MCF 10A (cell line): Measurements from ENCODE around the gene PGF. TPM values are rescaled to one million over a fixed set of nuclear protein-coding genes. Genes with fewer than 3 reads are reported as not detected.
"Not testable (repeated sequence)": the region's sequence is repeated elsewhere in the genome, so short reads cannot be mapped to it uniquely, and the experiment has no call there.

Experiments
- BruUV-seq: library from RNA; stranded (reverse); fragments of 400-500 nt; replicated peaks from 2 replicates; lab custom pipeline; 2021; lab: Mats Ljungman, UMichigan
- CTCF ChIA-PET: fragments of 300-600 bp; sonication (Branson Sonifier 250); formaldehyde crosslinking; extraction: SDS; loops from one replicate; lab custom pipeline; 2021; ENCODE audit warnings: antibody characterized with exemption, inconsistent platforms; lab: Yijun Ruan, JAX
- POLR2A ChIA-PET: fragments of 300-600, 350-650 bp; sonication (Branson Sonifier 250); formaldehyde crosslinking; extraction: SDS; loops from one replicate; lab custom pipeline; 2020; ENCODE audit warnings: antibody characterized with exemption, inconsistent platforms; lab: Yijun Ruan, JAX
- DNase-seq: peaks from one replicate; pipeline ENCODE4 v3.0.0-alpha.2; 2018; ENCODE audit not compliant: unreplicated experiment
- H3K27ac Mint-ChIP-seq: one replicate; pipeline ENCODE4 v1.8.0; 2022; ENCODE audit warnings: mild to moderate bottlenecking, low read depth, mixed read lengths; ENCODE audit not compliant: unreplicated experiment
- H3K27me3 Mint-ChIP-seq: one replicate; pipeline ENCODE4 v1.8.0; 2022; ENCODE audit warnings: mixed read lengths; ENCODE audit not compliant: insufficient read depth, unreplicated experiment
- H3K36me3 Mint-ChIP-seq: one replicate; pipeline ENCODE4 v1.8.0; 2022; ENCODE audit warnings: mild to moderate bottlenecking, moderate library complexity, mixed read lengths; ENCODE audit not compliant: insufficient read depth, unreplicated experiment
- H3K4me1 Mint-ChIP-seq: one replicate; pipeline ENCODE4 v1.8.0; 2022; ENCODE audit warnings: mixed read lengths; ENCODE audit not compliant: insufficient read depth, unreplicated experiment
- H3K4me3 Mint-ChIP-seq: one replicate; pipeline ENCODE4 v1.8.0; 2022; ENCODE audit warnings: mild to moderate bottlenecking, moderate library complexity, mixed read lengths; ENCODE audit not compliant: unreplicated experiment
- H3K9me3 Mint-ChIP-seq: one replicate; pipeline ENCODE4 v1.8.0; 2022; ENCODE audit warnings: mixed read lengths; ENCODE audit not compliant: unreplicated experiment
- intact Hi-C: fragments of 100-400 bp; cut with micrococcal nuclease; formaldehyde crosslinking; loops from 2 replicates; pipeline ENCODE4 v1.14.1; 2022
- total RNA-seq: library from RNA; stranded (reverse); gene quantifications from 2 replicates; pipeline ENCODE4 v1.2.3, GENCODE V29; 2022
- TF ChIP-seq, protein P1 (sequence below): fragments of 200-600 bp; IDR thresholded peaks from one replicate; pipeline ENCODE4 v1.8.0; 2022; ENCODE audit warnings: antibody characterized with exemption, mild to moderate bottlenecking; ENCODE audit not compliant: unreplicated experiment

PGF gene
- total RNA-seq, 1 experiment from 2014 or later: 2.1 TPM

DNA sequence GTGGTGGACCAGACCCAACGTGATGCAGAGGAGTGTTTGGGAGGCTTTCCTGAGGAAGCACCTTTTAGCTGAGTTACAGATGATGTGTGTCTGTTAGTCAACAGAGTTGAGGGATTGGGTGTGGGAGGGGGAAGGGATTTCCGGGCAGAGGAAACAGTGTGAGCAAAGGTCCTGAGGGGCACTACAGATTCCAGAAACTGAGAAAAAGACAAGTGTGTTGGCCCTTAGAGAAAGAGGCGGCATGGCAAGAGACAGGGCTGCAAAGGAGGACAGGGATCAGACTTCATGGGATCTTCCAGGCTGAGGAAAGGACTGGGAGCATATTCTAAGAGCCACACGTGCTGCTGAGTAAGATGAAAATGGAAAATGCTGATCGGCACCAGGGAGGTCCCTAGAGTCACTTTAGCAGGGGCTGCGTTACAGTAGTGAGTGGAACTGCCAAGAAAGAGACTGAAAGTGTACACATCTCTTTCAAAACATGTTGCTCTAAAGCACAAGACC lies 22.9 kb downstream of the PGF start:
- H3K4me3 Mint-ChIP-seq: no peak overlapping the region
- TF ChIP-seq, protein P1, sequence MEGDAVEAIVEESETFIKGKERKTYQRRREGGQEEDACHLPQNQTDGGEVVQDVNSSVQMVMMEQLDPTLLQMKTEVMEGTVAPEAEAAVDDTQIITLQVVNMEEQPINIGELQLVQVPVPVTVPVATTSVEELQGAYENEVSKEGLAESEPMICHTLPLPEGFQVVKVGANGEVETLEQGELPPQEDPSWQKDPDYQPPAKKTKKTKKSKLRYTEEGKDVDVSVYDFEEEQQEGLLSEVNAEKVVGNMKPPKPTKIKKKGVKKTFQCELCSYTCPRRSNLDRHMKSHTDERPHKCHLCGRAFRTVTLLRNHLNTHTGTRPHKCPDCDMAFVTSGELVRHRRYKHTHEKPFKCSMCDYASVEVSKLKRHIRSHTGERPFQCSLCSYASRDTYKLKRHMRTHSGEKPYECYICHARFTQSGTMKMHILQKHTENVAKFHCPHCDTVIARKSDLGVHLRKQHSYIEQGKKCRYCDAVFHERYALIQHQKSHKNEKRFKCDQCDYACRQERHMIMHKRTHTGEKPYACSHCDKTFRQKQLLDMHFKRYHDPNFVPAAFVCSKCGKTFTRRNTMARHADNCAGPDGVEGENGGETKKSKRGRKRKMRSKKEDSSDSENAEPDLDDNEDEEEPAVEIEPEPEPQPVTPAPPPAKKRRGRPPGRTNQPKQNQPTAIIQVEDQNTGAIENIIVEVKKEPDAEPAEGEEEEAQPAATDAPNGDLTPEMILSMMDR: no peak
- H3K27me3 Mint-ChIP-seq: peaks cover 2% of the 10 kb centered on the region
- H3K27ac Mint-ChIP-seq: no peak overlapping the region
- H3K9me3 Mint-ChIP-seq: no peaks in the 10 kb centered on the region
- no peak for DNase-seq
- POLR2A ChIA-PET: no interaction called here
- H3K36me3 Mint-ChIP-seq: peaks cover 4% of the 10 kb centered on the region
- BruUV-seq: no TSS peak
- intact Hi-C loops: no loop called here
- CTCF ChIA-PET: interaction anchor here (1.5 kb wide), 1 partner anchor 15 kb away, joined by 6 read pairs; no protein-coding TSS in a partner anchor
- no peaks in the 10 kb centered on the region for H3K4me1 Mint-ChIP-seq

DNA sequence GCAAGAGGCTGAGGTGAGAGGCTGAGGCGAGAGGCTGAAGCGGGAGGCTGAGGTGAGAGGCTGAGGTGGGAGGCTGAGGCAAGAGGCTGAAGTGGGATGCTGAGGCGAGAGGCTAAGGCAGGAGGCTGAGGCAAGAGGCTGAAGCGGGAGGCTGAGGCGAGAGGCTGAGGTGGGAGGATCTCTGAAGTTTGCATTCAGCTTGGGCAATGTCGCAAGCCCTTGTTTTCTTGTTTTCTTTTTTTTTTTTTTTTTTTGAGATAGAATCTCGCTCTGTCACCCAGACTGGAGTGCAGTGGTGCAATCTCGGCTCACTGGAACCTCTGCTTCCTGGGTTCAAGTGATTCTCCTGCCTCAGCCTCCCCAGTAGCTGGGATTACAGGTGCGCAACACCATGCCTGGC lies 23.7 kb downstream of the PGF start:
- H3K4me3 Mint-ChIP-seq, H3K9me3 Mint-ChIP-seq, BruUV-seq, H3K36me3 Mint-ChIP-seq, DNase-seq, intact Hi-C loops, H3K4me1 Mint-ChIP-seq, H3K27ac Mint-ChIP-seq, POLR2A ChIA-PET, H3K27me3 Mint-ChIP-seq: not testable (repeated sequence)
- CTCF ChIA-PET: interaction anchor here (0.9 to 1.5 kb wide), 3 partner anchors 9 to 26 kb away, joined by 4 to 6 read pairs (median 4); partner anchors contain the start of gene RPS6KL1

DNA sequence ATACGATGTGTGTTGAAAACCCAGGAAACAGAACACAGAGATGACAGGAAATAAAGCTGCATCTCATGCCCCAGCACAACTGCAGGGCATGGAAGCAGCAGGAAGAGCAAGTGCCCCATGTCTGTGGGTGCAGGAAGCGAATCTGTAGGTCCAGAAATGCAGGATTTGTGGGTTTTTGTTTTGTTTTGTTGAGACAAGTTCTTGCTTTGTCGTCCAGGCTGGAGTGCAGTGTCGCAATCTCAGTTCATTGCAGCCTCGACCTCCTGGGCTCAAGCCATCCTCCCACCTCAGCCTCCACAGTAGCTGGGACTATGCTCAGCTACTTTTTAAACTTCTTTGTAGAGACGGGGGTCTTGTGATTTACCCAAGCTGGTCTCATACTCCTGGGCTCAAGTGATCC lies 26.2 kb downstream of the PGF start:
- Mint-ChIP-seq H3K4me1 (peaks cover 5% of the 10 kb centered on the region), H3K27me3 (peaks cover 17% of the 10 kb centered on the region), H3K9me3 (no peaks in the 10 kb centered on the region), H3K36me3 (no peaks in the 10 kb centered on the region), H3K4me3 (no peak overlapping the region), H3K27ac (no peak overlapping the region)
- intact Hi-C loops: no loop called here
- ChIA-PET CTCF (interaction anchor here (0.5 to 1.5 kb wide), 3 partner anchors 16 to 711 kb away, joined by 3 read pairs; no protein-coding TSS in a partner anchor), POLR2A (interaction anchor here (1.1 kb wide), 1 partner anchor 12 kb away, joined by 3 read pairs; no protein-coding TSS in a partner anchor)
- no TSS peak for BruUV-seq
- TF ChIP-seq, protein P1: no peak
- no peak for DNase-seq

DNA sequence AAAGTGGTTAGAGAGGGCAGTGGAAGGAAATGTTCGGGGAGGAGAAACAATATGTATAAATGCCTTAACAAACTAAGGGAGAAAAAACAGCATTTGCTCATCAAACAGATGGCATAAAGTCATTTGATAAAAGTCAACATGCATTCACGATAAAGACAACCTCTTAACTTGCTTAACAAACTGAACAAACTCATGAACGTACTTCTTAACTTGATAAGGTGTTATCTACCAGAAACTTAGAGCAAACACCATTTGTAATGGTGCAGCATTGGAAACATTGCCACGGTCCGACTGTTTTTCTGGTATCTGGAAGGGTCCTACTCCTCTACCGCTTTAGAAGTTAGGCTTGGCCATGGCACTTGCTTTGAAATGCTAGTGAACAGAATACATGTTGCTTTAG lies 28.2 kb downstream of the PGF start:
- Mint-ChIP-seq H3K9me3 (no peaks in the 10 kb centered on the region), H3K36me3 (no peaks in the 10 kb centered on the region), H3K4me3 (no peak overlapping the region), H3K27me3 (peaks cover 17% of the 10 kb centered on the region), H3K27ac (no peak overlapping the region), H3K4me1 (peaks cover 5% of the 10 kb centered on the region)
- BruUV-seq: no TSS peak
- DNase-seq: no peak
- TF ChIP-seq, protein P1: no peak
- intact Hi-C loops: no loop called here
- POLR2A ChIA-PET: interaction anchor here (0.5 kb wide), 1 partner anchor 59 kb away, joined by 3 read pairs; no protein-coding TSS in a partner anchor
- CTCF ChIA-PET: interaction anchor here (1.5 kb wide), 1 partner anchor 66 kb away, joined by 3 read pairs; no protein-coding TSS in a partner anchor
